D721Med (cell line): ENCODE results near the gene ZNF334.

Experiments
- DNase-seq: peaks from one replicate; pipeline ENCODE4 v3.0.0; 2011; ENCODE audit warnings: low spot score; ENCODE audit not compliant: insufficient read length
- FAIRE-seq: peaks from 2 replicates; lab custom pipeline; 2011; peaks lifted over from hg19 to GRCh38; lab: Jason Lieb, UNC
- CTCF ChIP-seq: IDR thresholded peaks from 2 replicates; pipeline ENCODE4 v1.5.1; 2012; ENCODE audit warnings: mild to moderate bottlenecking, control low read depth; ENCODE audit not compliant: insufficient read depth; ENCODE audit errors: missing control alignments

The ZNF334 gene

GRCh38 chr20:46557231-46557956, 44.0 kb upstream of the ZNF334 start:
- no peak for DNase-seq
- FAIRE-seq, result no peak
- TF ChIP-seq CTCF, result no peak

GRCh38 chr20:46555370-46555956, 42.1 kb upstream of the ZNF334 start:
- no peak for FAIRE-seq
- TF ChIP-seq CTCF, result no peak
- DNase-seq, result no peak

- TF ChIP-seq CTCF, result no peak
- DNase-seq, result no peak
- no peak for FAIRE-seq
These were observed 41.5 kb upstream of the ZNF334 start for GRCh38 chr20:46554828-46555227.

GRCh38 chr20:46553926-46554325, 40.6 kb upstream of the ZNF334 start:
- FAIRE-seq, result no peak
- no peak for TF ChIP-seq CTCF
- no peak for DNase-seq

- no peak for TF ChIP-seq CTCF
- no peak for FAIRE-seq
- DNase-seq, result no peak
These were observed 39.4 kb upstream of the ZNF334 start for GRCh38 chr20:46552460-46553420.

GRCh38 chr20:46551522-46552381, 38.4 kb upstream of the ZNF334 start:
- no peak for TF ChIP-seq CTCF
- DNase-seq (no peak), FAIRE-seq (no peak)
